Ovary (tissue), 10 donors: ENCODE measurements around the gene EPRS1. TPM values are rescaled to one million over a fixed set of nuclear protein-coding genes. Genes with fewer than 3 reads are reported as not detected.

Experiments used
- DNase-seq, 5 donors: peaks; one replicate each; pipeline ENCODE4 v3.0.0-alpha.2; 2019 to 2020
- H3K27ac ChIP-seq, 2 donors: fragments of 200-600 bp; one replicate each; pipeline versions ENCODE4 v1.5.1 to v1.8.0; 2019 to 2022
- H3K27me3 ChIP-seq: fragments of 200-600 bp; one replicate; pipeline ENCODE4 v1.8.0; 2022
- H3K36me3 ChIP-seq: fragments of 200-600 bp; sonication (generic); one replicate; pipeline ENCODE4 v1.5.1; 2019
- H3K4me1 ChIP-seq: one replicate; pipeline ENCODE4 v1.8.1; 2013; ENCODE audit warnings: mild to moderate bottlenecking, moderate library complexity; ENCODE audit not compliant: insufficient read depth
- H3K4me3 ChIP-seq: fragments of 200-600 bp; sonication (generic); one replicate; pipeline ENCODE4 v1.5.1; 2017
- H3K9me3 ChIP-seq, 2 donors: fragments of 200-600 bp in 1 of 2; sonication (generic) in 1 of 2; one replicate each; pipeline versions ENCODE4 v1.5.1 to v1.8.1; 2013 to 2019; ENCODE audit warnings: mild to moderate bottlenecking in 1 of 2, moderate library complexity in 1 of 2
- EP300 ChIP-seq: sonication (generic); formaldehyde crosslinking; IDR thresholded peaks from one replicate; pipeline ENCODE4 v1.6.1; 2017; ENCODE audit warnings: antibody characterized with exemption
- POLR2A ChIP-seq: fragments of 450-650 bp; IDR thresholded peaks from one replicate; pipeline ENCODE4 v1.6.1; 2017; ENCODE audit warnings: antibody characterized with exemption, mild to moderate bottlenecking, moderate library complexity
- WGBS, 3 donors: extraction: QIAGEN DNeasy Blood & Tissue Kit in 1 of 3; methylation state at CpG; one replicate each; pipeline versions ENCODE4 v1.1.5 to v1.1.7; 2013 to 2017; 5-methylcytosine and 5-hydroxymethylcytosine counted together
- intact Hi-C, 4 donors: fragments of 100-400 bp; cut with DNase I; formaldehyde crosslinking; loops; one replicate each; pipeline versions ENCODE4 v1.11.0 to v1.15.1; 2022 to 2023
- long read RNA-seq, 3 donors: library from polyadenylated mRNA in 2 of 3; unstranded in 2 of 3; transcript quantifications; one replicate each; pipeline ENCODE4 v2.0.0 and lab custom pipeline, GENCODE V29; 2021 to 2026
- polyA plus RNA-seq, 2 donors: library from polyadenylated mRNA; stranded (reverse); fragments of 200-250 nt in 1 of 2; fragments of 350-450 nt in 1 of 2; fragmentation: Illumina TruSeq in 1 of 2; extraction: RNeasy Lipid Tissue Mini Kit (QIAGEN cat#74804) in 1 of 2; gene quantifications; one replicate each; pipeline ENCODE4 v1.2.3, GENCODE V29; 2013 to 2014
- total RNA-seq, 7 donors: library from RNA; depleted of rRNA in 2 of 7; stranded (reverse); fragments of >200 nt in 2 of 7; fragmentation: NEBNext Ultra II Directional in 3 of 7; extraction: Animal tissue kit (Norgen Biotek cat#: 25700) in 3 of 7; gene quantifications; one replicate each; pipeline versions ENCODE4 v1.1.0 to v1.2.4, GENCODE V29; 2016 to 2023
- TF ChIP-seq, protein P1 (sequence below), 3 donors: fragments of 450-650 bp in 2 of 3; fragments of 200-600 bp in 1 of 3; IDR thresholded peaks; one replicate each; pipeline versions ENCODE4 v1.5.1 to v1.8.0; 2016 to 2022; ENCODE audit warnings: antibody characterized with exemption in 3 of 3, mild to moderate bottlenecking in 1 of 3
- donor health status: DM: no; HTN: no; CAD: no; lungs with moderate emphysema.
- donor health status: DM: no; HTN: no; CAD: no.
- donor health status: Bipolar disorder and iron deficiency.
- donor health status: DM: yes; HTN: yes; CAD: no.
- donor health status: DM: no; HTN: no; CAD: no.
- donor health status: DM: yes; HTN: yes; CAD: no.

The EPRS1 gene
- total RNA-seq (100 to 1,000 TPM in 1 of 7 donors, 10 to 100 TPM in 6; 34.9 to 135 (median 75.3) TPM), polyA plus RNA-seq (10 to 100 TPM; 27.8 to 60.5 TPM)
- long read RNA-seq, donor 1, partial matches to known transcripts, result 345 of 362 reads
- long read RNA-seq, donor 1, other reads (novel, unspliced or antisense), result 16 of 362 reads
- long read RNA-seq, donor 2, full-length matches to known transcripts, result 6 of 12 reads
- long read RNA-seq, donor 2, partial matches to known transcripts, result 6 of 12 reads
- long read RNA-seq, donor 2, other reads (novel, unspliced or antisense), result 0 of 12 reads
- long read RNA-seq, donor 3, full-length matches to known transcripts, result 71 of 99 reads
- long read RNA-seq, donor 3, partial matches to known transcripts, result 24 of 99 reads
- long read RNA-seq, donor 3, other reads (novel, unspliced or antisense), result 4 of 99 reads

DNA sequence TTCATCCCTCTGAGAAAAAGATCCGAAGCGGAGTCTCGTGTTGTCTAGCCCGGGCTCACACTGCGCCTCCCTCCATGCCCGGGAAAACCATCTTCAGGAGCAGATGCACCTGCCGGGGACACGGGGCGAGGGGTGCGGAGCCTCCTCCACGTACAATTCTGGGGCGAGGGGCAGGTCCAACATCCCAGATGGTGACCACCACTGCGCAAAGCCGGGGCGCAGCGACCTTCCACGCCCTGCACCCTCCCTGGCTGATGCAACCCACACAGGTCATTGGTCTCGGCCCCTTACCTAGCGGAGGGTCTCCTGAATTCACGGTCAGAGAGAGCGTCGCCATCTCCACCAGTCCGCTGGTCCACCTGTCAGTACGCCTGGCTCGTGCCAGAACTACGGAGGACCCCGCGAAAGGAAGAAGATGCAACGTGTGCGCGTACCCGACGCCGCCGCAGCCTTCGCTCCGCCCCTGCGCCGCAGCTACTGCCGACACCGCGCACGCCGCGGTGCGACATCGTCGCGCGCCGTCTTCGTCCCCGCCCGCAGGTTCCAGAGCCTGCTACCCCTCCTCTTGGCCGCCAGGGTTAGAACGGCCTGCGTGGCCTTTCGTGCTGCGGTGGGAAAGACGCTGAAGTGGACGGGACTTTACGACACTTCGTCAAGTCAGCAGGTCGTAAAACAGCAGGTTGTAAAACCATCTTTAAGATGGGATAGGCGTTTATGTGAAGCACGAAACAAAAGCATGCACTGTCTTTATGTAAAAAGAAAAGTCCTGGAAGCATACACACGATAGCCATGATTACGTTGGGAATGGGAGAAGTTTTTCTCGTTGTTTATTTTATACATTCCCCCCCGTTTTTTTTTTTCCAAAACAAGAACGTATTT is at the start of gene EPRS1:
Gene EPRS1 (minus strand): TSS at position 454 of the 879 bp plus-strand sequence. CDS start 117 bp downstream, at position 337.
- H3K9me3 ChIP-seq, result no peaks in the 10 kb centered on the region
- intact Hi-C loops, result loop anchor here in 1 of 4 donors (10.0 kb wide), 1 partner anchor 211 kb away; no protein-coding TSS in a partner anchor
- WGBS, 3 donors, result 0 to 1% (median 1%) methylated on average over 60 to 71 of the region's 71 CpGs

DNA sequence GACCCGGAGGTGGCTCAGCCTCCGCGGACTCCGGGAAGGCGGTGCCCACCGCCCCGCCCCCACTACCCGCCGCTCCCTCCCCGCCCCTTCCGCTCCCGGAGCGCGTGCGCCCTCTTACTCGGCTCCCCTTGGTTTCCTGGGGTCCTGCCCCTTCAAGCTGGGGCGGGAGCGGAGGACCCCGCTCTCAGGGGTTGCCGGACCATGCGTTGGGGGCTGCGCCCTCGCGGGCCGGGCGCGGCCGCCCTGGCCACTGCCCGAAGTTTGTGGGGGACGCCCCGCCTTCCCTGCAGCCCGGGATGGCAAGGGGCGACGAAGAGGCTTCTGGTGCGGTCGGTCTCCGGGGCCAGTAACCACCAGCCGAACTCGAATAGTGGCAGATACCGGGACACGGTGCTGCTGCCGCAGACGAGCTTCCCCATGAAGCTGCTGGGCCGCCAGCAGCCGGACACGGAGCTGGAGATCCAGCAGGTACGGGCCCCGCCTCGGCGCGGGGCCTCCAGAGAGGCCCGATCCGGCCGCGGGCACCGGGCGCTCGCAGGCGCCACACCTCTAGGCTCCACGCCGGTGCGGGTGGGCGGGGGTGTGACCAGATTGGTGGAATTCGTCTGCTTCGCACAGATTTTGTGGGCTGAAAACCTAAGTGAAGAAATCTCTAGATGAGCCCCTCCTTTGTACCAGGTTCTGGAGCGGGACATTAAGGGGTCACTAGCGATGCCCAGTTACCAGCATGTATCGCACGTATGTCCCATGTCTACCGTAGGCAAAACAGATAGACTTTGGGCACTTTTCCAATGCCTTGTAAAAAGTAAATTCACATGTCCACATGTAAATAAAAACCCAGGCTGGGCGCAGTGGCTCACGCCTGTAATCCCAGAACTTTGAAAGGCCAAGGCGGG is 48.0 kb upstream of the EPRS1 start, which contains the start of gene IARS2:
Gene IARS2 (plus strand): TSS at position 117 of the 896 bp plus-strand sequence. CDS start 85 bp downstream, at position 202.
- Histone ChIP-seq H3K27me3 (no peaks in the 10 kb centered on the region), H3K9me3 (no peaks in the 10 kb centered on the region), H3K4me1 (peaks cover 6% of the 10 kb centered on the region), H3K27ac (peak within 1 kb of the TSS; percentile 59 to 84), H3K4me3 (peak within 1 kb of the TSS; percentile 95), H3K36me3 (no peaks in the 10 kb centered on the region)
- intact Hi-C loops, result no loop called here
- peak; percentile 88 to 93 (median 91) for DNase-seq
- WGBS, 3 donors, result 1 to 4% (median 2%) methylated on average over 33 to 73 of the region's 73 CpGs
- no peak for TF ChIP-seq EP300
- TF ChIP-seq, protein P1, sequence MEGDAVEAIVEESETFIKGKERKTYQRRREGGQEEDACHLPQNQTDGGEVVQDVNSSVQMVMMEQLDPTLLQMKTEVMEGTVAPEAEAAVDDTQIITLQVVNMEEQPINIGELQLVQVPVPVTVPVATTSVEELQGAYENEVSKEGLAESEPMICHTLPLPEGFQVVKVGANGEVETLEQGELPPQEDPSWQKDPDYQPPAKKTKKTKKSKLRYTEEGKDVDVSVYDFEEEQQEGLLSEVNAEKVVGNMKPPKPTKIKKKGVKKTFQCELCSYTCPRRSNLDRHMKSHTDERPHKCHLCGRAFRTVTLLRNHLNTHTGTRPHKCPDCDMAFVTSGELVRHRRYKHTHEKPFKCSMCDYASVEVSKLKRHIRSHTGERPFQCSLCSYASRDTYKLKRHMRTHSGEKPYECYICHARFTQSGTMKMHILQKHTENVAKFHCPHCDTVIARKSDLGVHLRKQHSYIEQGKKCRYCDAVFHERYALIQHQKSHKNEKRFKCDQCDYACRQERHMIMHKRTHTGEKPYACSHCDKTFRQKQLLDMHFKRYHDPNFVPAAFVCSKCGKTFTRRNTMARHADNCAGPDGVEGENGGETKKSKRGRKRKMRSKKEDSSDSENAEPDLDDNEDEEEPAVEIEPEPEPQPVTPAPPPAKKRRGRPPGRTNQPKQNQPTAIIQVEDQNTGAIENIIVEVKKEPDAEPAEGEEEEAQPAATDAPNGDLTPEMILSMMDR (IDR thresholded peaks at IDR 0.05), result no peak
- TF ChIP-seq POLR2A, result no peak

More for the DNA sequence above, at the start of gene EPRS1:
- Histone ChIP-seq H3K36me3 (no peaks in the 10 kb centered on the region), H3K27me3 (no peaks in the 10 kb centered on the region), H3K4me3 (peak within 1 kb of the TSS; percentile 81), H3K4me1 (peaks cover 1% of the 10 kb centered on the region), H3K27ac (peak within 1 kb of the TSS; percentile 56 to 76)
- DNase-seq, result peak; percentile 85 to 92 (median 89)
- TF ChIP-seq POLR2A (peak; percentile 21), EP300 (no peak)
- TF ChIP-seq, protein P1 (IDR thresholded peaks at IDR 0.05), result peak; percentile 72 to 82 (median 80)

DNA sequence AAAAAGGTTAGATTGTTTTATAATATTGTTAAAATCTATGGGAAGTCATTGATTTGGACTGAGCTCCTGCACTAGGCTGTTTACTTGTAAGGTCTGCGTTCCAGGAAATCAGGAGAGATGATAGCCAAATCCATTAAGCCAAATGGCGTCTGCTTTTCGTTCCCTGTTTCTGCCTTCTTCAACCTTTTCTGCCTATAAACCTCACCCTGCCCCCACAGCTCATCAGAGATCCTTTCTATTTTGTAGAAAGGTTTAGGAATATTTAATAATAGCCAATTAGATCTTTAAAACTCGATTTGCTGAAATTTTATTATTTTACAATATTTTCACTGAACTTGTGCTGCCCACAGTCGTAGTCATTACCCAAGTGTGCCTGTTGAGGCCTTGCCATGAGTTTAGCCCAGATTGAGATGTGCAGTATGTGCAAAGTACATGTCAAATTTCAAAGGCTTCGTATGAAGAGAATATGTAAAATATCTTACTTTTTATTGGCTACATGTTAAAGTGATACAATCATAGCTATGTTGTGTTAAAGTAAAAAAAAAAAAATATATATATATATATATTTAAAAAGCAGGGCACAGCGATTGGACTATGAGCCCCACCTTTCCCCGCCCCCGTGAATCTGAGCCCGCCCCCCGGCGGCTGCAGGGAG is 47.2 kb upstream of the EPRS1 start:
- 8 to 14% (median 9%) methylated on average over 12 of the region's 12 CpGs for WGBS, 3 donors
- intact Hi-C loops, result no loop called here

More for the DNA sequence above, 47.2 kb upstream of the EPRS1 start:
- Histone ChIP-seq H3K4me3 (peak overlapping the region; percentile 95), H3K27me3 (no peaks in the 10 kb centered on the region), H3K9me3 (no peaks in the 10 kb centered on the region), H3K4me1 (peaks cover 6% of the 10 kb centered on the region), H3K27ac (peak overlapping the region in 1 of 2 donors; percentile 84), H3K36me3 (no peaks in the 10 kb centered on the region)
- TF ChIP-seq, protein P1 (IDR thresholded peaks at IDR 0.05), result no peak
- TF ChIP-seq EP300 (no peak), POLR2A (no peak)
- DNase-seq, result no peak
